Hepatocyte (in vitro differentiated cells): ENCODE results near the gene HES5.

ENCODE experiments used
- EZH2 ChIP-seq: fragments of 200-600 bp; sonication (generic); IDR thresholded peaks from 2 replicates; pipeline ENCODE4 v1.6.1; 2016; ENCODE audit warnings: antibody characterized with exemption, mild to moderate bottlenecking, borderline replicate concordance
- TF ChIP-seq, protein P1 (sequence below): fragments of 200-600 bp; sonication (generic); IDR thresholded peaks from 2 replicates; pipeline ENCODE4 v1.5.1; 2016; ENCODE audit warnings: antibody characterized with exemption, mild to moderate bottlenecking; ENCODE audit not compliant: poor library complexity

DNA sequence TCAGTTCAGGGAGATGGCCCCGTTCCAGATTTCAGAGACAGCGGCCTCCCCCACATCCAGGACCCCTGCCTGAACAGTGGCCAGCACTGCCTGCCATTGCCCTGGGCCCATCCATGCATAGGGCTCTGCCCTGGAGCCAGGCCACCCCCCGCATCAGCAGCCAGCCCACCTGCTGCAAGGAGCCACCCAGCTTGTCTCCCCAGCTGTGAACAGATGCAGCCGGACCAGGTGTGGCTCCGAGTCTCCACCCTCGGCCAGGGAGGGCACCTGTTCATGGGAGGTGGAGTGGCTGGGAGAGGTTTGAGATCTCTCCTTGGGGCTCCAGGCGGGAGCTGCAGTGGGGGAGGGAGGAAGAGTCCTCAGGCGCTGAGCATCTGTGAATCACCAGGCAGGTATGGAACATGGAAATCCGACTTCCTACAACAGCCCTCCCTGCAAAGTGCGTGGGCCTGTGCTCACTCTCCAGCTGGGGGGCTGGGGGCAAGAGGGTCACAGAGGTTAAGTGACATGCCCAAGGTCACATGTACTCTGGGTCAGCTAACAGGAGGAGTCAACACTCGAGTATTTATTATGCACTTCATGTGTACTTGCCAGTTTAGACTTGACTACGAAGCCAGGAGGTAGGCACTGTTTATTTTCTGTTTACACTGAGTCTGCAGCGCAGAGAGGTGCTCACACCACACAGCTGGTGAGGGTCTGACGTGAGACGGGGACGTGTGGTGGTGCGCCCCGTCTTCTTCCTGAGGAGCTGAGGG is 4.8 kb upstream of the HES5 start:
- TF ChIP-seq, protein P1, sequence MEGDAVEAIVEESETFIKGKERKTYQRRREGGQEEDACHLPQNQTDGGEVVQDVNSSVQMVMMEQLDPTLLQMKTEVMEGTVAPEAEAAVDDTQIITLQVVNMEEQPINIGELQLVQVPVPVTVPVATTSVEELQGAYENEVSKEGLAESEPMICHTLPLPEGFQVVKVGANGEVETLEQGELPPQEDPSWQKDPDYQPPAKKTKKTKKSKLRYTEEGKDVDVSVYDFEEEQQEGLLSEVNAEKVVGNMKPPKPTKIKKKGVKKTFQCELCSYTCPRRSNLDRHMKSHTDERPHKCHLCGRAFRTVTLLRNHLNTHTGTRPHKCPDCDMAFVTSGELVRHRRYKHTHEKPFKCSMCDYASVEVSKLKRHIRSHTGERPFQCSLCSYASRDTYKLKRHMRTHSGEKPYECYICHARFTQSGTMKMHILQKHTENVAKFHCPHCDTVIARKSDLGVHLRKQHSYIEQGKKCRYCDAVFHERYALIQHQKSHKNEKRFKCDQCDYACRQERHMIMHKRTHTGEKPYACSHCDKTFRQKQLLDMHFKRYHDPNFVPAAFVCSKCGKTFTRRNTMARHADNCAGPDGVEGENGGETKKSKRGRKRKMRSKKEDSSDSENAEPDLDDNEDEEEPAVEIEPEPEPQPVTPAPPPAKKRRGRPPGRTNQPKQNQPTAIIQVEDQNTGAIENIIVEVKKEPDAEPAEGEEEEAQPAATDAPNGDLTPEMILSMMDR, result no peak
- no peak for TF ChIP-seq EZH2
